Putamen (tissue), 1 donor: ENCODE results near the gene IPO11.

ENCODE experiments used
- DNase-seq: peaks from one replicate; pipeline ENCODE4 v3.0.0-alpha.2; 2016; ENCODE audit warnings: low spot score

Gene IPO11

GRCh38 chr5:62569470-62569869 lies 156.9 kb downstream of the IPO11 start:
- no peak for DNase-seq

- DNase-seq, result no peak
Observed at GRCh38 chr5:62572918-62573514, 160.5 kb downstream of the IPO11 start.

DNA sequence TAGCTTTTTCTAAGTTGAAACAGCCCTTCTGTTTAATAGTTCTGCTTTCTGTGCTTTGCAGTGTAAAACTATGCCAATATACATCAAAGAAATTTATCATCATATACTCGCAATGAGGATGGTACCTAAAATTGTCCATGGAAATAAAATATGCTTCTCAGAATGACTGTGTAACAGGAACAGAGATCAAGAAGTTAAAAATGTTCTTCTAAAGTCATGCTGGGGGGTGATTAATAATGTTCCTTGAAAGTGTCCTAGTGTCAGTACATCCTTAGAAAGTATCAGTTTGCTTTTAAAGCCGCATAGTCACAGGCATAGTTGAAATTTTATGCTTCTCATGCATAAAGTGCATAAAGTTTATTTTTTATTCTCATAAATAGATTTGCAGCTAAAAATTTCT lies 162.0 kb downstream of the IPO11 start:
- no peak for DNase-seq

DNA sequence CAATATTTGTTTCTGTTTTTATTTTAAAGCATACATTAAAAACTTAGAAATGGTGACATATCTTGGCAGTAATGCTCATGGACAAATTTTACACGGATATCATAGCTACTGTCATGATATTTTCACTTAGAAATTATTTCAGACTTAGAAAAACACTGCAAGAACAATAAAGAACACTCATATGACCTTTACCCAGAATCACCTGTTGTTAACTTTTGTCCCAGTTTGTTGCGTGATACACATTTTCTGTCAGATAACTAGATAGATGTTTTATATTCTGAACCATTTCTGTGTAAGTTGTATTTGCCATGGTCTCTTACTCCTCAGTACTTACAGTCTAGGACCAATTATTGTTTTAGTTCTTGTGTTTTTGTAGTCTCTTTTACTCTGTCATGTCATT lies 162.5 kb downstream of the IPO11 start:
- no peak for DNase-seq

DNA sequence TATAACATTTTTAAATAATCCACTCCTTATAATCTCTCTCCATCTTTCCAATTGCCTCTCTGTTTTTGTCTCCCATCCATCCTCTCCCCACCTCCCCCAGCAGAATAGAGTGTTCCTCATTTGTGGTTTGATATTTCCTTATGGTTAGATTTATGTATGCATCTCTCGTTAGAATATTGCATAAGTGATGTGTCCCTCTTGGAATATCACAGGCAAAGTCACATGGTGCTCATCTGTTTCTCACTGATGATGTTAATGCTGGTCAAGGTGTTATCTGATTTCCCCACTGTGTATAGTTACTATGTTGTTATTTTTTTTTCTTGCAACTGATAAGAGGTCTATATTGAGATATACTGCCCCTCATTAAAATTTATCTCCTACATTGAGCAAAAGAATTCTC lies 162.9 kb downstream of the IPO11 start:
- DNase-seq, result no peak

- DNase-seq, result no peak
Observed at GRCh38 chr5:62576570-62577170, 164.1 kb downstream of the IPO11 start.

- DNase-seq, result no peak
Observed at GRCh38 chr5:62577488-62577887, 164.9 kb downstream of the IPO11 start.

- DNase-seq, result no peak
Observed at GRCh38 chr5:62578540-62578939, 166.0 kb downstream of the IPO11 start, which contains the start of gene LRRC70. LRRC70 (plus strand) TSS chr5:62578819; CDS start chr5:62579439, 620 bp downstream.

- no peak for DNase-seq
Observed at GRCh38 chr5:62579761-62580160, 167.2 kb downstream of the IPO11 start.

- no peak for DNase-seq
Observed at GRCh38 chr5:62581836-62582597, 169.5 kb downstream of the IPO11 start.

- no peak for DNase-seq
Observed at GRCh38 chr5:62584391-62584790, 171.8 kb downstream of the IPO11 start.

- DNase-seq, result no peak
Observed at GRCh38 chr5:62585306-62585705, 172.7 kb downstream of the IPO11 start.

- no peak for DNase-seq
Observed at GRCh38 chr5:62585751-62586150, 173.2 kb downstream of the IPO11 start.

DNA sequence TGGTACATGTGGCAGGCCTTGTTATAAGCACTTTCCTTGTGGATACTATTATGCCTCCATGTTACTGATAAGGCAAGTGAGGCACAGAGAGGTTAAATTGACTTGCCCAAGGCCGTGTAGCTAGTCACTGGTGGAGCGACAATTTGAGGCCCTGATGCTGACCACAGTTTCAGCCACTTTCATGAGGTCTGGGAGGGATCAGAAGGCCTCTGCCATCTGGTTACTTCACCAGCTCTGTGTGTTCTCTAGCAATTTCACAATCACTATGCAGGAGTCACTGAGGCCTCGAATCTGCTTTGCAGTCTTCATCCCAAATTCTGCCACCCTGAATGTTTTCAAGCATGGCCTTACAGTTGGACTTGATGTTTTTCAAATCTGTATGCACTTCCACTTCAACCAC lies 175.2 kb downstream of the IPO11 start:
- no peak for DNase-seq

GRCh38 chr5:62588668-62589067 lies 176.1 kb downstream of the IPO11 start:
- DNase-seq, result no peak

- no peak for DNase-seq
Observed at GRCh38 chr5:62589504-62589903, 176.9 kb downstream of the IPO11 start.

DNA sequence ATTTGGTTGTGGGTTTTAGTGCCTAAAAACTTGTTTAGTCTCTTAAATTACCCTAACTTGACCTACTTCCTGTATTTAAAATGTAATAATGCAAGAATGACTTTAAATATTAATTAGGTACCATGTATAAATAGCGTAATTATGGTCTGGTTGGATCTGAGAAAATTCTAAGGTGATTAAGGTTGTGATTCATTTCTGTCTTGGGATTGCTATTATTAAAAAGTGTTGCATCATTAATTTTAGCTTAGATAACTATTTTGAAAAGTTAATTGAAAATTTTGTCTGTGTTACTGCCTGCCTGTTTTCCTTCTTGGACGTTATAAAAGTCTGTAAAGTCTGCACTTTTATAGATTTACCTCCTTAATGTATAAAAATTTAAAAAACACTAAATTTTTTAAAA lies 177.8 kb downstream of the IPO11 start:
- DNase-seq, result no peak

GRCh38 chr5:62592558-62592957 lies 180.0 kb downstream of the IPO11 start:
- DNase-seq, result no peak

DNA sequence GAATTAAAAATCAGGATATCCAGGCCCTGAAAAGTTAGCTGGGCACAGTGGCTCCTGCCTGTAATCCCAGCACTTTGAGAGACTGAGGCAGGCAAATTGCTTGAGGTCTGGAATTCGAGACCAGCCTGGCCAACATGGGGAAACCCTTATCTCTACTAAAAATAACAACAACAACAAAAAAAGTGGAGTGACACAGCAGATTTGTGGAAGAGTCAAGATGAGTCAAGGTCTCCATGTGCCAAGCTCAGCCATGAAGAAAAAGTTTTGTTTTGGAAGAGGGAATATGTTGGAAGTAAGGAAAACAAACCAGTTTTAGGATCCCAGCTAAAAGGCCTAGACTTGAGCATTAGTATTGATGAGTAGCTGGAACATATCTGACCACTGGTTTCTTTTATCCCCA lies 180.8 kb downstream of the IPO11 start:
- DNase-seq, result no peak

DNA sequence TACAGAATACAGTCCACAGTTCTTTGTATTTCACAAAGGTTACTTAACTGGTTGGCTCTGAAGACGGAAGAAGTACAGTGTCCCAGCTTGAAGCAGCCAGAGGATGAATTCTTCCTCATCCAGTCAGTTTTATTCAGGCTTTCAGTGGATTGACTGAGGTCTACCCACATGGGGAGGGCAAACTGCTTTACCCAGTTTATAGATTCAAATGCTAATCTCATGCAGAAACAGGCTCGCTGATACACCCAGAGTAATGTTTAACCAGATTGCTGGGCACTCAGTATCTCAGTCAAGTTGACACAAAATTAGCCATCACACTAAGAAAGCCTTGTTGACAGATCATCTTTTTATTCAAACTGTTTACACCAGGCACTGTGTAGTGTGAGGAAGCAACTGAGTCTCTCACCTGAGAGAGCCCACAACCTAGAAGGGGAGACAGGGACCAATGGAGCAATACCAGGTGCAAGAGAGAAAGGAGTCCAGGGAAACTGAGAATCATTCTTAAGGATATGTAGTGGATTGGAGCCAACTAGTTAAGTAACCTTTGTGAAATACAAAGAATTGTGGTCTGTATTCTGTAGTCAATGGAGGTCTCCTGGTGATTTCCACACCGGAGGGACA lies 181.9 kb downstream of the IPO11 start:
- no peak for DNase-seq

DNA sequence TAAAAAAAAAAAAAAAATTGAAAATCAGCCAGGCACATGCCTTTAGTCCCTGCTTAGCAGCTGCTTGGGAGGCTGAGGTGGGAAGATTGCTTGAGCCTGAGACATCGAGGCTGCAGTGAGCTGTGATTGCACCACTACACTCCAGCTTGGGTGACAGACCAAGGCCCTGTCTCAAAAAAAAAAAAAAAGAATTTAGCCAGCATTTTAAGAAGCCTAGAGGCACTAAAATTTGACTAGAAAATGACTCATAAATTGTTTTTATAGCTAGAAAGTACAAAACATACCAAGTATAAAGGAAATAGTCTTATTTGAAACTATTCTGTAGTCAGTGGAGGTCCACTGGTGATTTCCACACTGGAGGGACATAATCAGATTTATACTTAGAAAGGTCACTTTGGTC lies 183.5 kb downstream of the IPO11 start:
- DNase-seq, result no peak

DNA sequence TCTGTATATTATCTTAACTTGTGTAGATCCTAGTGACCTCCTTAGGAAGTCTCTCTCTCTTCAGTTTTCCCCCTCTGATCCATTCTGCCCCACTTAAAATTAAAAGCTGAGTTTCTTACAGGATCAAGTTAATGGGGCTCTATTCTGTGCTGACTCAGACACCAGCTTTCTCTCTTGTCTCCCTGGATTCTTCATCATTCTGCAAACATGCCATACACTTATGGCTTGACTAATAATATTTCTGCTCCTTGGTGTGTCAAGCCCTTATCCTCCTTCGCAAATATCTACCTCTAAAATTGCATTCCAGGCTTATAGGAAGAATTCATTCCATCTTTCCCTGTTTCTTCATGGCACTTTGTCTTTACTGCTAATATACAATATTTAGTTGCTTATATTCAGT lies 184.1 kb downstream of the IPO11 start:
- no peak for DNase-seq

GRCh38 chr5:62597314-62597713 lies 184.8 kb downstream of the IPO11 start:
- DNase-seq, result no peak
